ENCODE results near the gene SDHAF3. TPM values are rescaled to one million over a fixed set of nuclear protein-coding genes. Genes with fewer than 3 reads are reported as not detected.

Gene SDHAF3
- total and polyA plus RNA-seq, 4 donors = 8.6 to 34.1 (median 10.4) TPM

DNA sequence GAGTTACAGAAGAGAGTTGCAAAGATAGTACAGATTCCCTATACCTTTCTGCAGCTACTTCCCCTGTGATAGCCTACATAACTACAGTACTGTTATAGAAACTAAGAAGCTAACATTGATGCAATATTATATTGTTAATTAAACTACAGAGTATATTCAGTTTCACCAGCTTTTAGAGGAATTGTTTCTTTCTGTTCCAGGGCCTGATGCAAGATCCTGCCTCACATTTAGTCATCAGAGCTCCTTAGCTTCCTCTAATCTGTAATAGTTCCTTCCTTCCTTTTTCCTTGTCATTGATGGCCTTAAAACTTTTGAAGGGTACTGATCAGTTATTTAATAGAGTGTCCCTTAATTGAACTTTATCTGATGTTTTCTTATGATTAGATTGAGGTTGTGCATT lies 56.8 kb downstream of the SDHAF3 start:
- H3K4me3 ChIP-seq (ENCODE audit: low read depth in 1 of 3, low read length in 3 of 3) = no peak overlapping the region
- H3K27ac ChIP-seq (ENCODE audit: low read depth in 1 of 2, low read length in 2 of 2) = no peak overlapping the region
- TF ChIP-seq EGR1 (IDR thresholded peaks at IDR 0.05; ENCODE audit: low read depth in 2 of 2) (no peak), NR2F2 (IDR thresholded peaks at IDR 0.05) (no peak), GABPA (IDR thresholded peaks at IDR 0.05 in 1 of 2, conservative IDR thresholded peaks at IDR 0.05 in 1 of 2) (no peak), HNF4A (conservative IDR thresholded peaks at IDR 0.05) (no peak), RAD21 (IDR thresholded peaks at IDR 0.05) (no peak), TAF1 (conservative IDR thresholded peaks at IDR 0.05) (no peak), HNF4G (IDR thresholded peaks at IDR 0.05) (no peak), FOXA1 (IDR thresholded peaks at IDR 0.05) (no peak), FOXA2 (IDR thresholded peaks at IDR 0.05) (no peak), JUND (IDR thresholded peaks at IDR 0.05) (no peak), SP1 (IDR thresholded peaks at IDR 0.05) (no peak), YY1 (IDR thresholded peaks at IDR 0.05) (no peak), RXRA (IDR thresholded peaks at IDR 0.05) (no peak)
- TF ChIP-seq, protein P1, sequence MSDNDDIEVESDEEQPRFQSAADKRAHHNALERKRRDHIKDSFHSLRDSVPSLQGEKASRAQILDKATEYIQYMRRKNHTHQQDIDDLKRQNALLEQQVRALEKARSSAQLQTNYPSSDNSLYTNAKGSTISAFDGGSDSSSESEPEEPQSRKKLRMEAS (IDR thresholded peaks at IDR 0.05) = no peak
- TF ChIP-seq, protein P2, sequence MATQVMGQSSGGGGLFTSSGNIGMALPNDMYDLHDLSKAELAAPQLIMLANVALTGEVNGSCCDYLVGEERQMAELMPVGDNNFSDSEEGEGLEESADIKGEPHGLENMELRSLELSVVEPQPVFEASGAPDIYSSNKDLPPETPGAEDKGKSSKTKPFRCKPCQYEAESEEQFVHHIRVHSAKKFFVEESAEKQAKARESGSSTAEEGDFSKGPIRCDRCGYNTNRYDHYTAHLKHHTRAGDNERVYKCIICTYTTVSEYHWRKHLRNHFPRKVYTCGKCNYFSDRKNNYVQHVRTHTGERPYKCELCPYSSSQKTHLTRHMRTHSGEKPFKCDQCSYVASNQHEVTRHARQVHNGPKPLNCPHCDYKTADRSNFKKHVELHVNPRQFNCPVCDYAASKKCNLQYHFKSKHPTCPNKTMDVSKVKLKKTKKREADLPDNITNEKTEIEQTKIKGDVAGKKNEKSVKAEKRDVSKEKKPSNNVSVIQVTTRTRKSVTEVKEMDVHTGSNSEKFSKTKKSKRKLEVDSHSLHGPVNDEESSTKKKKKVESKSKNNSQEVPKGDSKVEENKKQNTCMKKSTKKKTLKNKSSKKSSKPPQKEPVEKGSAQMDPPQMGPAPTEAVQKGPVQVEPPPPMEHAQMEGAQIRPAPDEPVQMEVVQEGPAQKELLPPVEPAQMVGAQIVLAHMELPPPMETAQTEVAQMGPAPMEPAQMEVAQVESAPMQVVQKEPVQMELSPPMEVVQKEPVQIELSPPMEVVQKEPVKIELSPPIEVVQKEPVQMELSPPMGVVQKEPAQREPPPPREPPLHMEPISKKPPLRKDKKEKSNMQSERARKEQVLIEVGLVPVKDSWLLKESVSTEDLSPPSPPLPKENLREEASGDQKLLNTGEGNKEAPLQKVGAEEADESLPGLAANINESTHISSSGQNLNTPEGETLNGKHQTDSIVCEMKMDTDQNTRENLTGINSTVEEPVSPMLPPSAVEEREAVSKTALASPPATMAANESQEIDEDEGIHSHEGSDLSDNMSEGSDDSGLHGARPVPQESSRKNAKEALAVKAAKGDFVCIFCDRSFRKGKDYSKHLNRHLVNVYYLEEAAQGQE (IDR thresholded peaks at IDR 0.05) = no peak
- TF ChIP-seq, protein P3, sequence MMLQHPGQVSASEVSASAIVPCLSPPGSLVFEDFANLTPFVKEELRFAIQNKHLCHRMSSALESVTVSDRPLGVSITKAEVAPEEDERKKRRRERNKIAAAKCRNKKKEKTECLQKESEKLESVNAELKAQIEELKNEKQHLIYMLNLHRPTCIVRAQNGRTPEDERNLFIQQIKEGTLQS (IDR thresholded peaks at IDR 0.05) = no peak
- TF ChIP-seq, protein P4, sequence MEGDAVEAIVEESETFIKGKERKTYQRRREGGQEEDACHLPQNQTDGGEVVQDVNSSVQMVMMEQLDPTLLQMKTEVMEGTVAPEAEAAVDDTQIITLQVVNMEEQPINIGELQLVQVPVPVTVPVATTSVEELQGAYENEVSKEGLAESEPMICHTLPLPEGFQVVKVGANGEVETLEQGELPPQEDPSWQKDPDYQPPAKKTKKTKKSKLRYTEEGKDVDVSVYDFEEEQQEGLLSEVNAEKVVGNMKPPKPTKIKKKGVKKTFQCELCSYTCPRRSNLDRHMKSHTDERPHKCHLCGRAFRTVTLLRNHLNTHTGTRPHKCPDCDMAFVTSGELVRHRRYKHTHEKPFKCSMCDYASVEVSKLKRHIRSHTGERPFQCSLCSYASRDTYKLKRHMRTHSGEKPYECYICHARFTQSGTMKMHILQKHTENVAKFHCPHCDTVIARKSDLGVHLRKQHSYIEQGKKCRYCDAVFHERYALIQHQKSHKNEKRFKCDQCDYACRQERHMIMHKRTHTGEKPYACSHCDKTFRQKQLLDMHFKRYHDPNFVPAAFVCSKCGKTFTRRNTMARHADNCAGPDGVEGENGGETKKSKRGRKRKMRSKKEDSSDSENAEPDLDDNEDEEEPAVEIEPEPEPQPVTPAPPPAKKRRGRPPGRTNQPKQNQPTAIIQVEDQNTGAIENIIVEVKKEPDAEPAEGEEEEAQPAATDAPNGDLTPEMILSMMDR (IDR thresholded peaks at IDR 0.05; ENCODE audit: low read depth, low read length, missing input control) = no peak
- TF ChIP-seq, protein P5, sequence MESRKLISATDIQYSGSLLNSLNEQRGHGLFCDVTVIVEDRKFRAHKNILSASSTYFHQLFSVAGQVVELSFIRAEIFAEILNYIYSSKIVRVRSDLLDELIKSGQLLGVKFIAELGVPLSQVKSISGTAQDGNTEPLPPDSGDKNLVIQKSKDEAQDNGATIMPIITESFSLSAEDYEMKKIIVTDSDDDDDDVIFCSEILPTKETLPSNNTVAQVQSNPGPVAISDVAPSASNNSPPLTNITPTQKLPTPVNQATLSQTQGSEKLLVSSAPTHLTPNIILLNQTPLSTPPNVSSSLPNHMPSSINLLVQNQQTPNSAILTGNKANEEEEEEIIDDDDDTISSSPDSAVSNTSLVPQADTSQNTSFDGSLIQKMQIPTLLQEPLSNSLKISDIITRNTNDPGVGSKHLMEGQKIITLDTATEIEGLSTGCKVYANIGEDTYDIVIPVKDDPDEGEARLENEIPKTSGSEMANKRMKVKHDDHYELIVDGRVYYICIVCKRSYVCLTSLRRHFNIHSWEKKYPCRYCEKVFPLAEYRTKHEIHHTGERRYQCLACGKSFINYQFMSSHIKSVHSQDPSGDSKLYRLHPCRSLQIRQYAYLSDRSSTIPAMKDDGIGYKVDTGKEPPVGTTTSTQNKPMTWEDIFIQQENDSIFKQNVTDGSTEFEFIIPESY (IDR thresholded peaks at IDR 0.05) = no peak
- no peaks in the 10 kb centered on the region for H3K4me1 ChIP-seq (ENCODE audit: control insufficient read depth in 4 of 4, insufficient read depth in 4 of 4, low read length in 3 of 4)
- no peaks in the 10 kb centered on the region for H3K36me3 ChIP-seq (ENCODE audit: control insufficient read depth in 4 of 4, insufficient read depth in 3 of 4, low read depth in 1 of 4, low read length in 3 of 4)
- H3K9ac ChIP-seq (ENCODE audit: low read depth in 1 of 2, low read length in 2 of 2) = no peak overlapping the region
- no peaks in the 10 kb centered on the region for H3K27me3 ChIP-seq (ENCODE audit: control insufficient read depth in 4 of 4, insufficient read depth in 4 of 4, low read length in 3 of 4)
- DNase-seq (ENCODE audit: low spot score) = no peak
- H3K9me3 ChIP-seq (ENCODE audit: control insufficient read depth in 4 of 4, low read length in 3 of 4) = no peaks in the 10 kb centered on the region
